Fibroblast of mammary gland (primary cell): ENCODE measurements around the gene KCNT1.

Experiments used
- DNase-seq: peaks from one replicate; pipeline ENCODE4 v3.0.0-alpha.2; 2010; ENCODE audit warnings: low read depth
- H3K4me3 ChIP-seq: 2 replicates; pipeline ENCODE4 v1.5.1; 2011; ENCODE audit warnings: low read depth, mild to moderate bottlenecking, low read length, moderate library complexity; ENCODE audit not compliant: control insufficient read depth
- TF ChIP-seq, protein P1 (sequence below): conservative IDR thresholded peaks from 2 replicates; pipeline ENCODE4 v1.5.1; 2011; ENCODE audit warnings: low read depth, low read length, inconsistent platforms; ENCODE audit not compliant: control insufficient read depth, insufficient read depth

The KCNT1 gene

DNA sequence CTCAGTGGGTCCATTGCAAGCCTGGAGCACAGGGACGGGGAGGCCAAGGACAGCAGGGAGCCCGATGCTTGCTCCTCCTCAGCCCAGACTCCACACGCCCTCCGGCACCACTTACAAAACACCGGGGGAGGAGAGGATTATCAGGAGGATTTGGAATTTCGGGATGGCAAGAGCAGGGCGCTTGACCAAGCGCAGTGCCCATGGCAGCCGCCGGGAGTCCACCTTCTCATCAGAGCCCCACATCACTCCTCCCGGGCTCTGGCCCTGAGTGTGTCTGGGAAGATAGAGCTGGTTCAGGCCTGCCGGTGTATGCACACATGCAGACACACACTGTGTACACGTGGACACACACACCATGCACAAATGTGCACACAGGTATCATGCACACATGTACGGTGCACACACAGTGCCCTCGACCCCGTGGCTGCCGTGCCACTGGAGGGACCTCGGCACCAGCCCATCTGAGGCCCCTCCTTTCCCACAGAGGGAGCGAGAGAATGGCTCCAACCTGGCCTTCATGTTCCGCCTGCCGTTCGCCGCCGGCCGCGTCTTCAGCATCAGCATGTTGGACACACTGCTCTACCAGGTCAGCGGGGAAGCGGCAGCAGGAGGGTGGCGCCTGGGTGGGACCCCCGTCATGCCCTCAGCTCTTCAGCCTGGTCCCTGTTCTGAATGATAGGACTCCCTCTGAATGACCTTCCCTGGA lies 81.7 kb downstream of the KCNT1 start:
- TF ChIP-seq, protein P1, sequence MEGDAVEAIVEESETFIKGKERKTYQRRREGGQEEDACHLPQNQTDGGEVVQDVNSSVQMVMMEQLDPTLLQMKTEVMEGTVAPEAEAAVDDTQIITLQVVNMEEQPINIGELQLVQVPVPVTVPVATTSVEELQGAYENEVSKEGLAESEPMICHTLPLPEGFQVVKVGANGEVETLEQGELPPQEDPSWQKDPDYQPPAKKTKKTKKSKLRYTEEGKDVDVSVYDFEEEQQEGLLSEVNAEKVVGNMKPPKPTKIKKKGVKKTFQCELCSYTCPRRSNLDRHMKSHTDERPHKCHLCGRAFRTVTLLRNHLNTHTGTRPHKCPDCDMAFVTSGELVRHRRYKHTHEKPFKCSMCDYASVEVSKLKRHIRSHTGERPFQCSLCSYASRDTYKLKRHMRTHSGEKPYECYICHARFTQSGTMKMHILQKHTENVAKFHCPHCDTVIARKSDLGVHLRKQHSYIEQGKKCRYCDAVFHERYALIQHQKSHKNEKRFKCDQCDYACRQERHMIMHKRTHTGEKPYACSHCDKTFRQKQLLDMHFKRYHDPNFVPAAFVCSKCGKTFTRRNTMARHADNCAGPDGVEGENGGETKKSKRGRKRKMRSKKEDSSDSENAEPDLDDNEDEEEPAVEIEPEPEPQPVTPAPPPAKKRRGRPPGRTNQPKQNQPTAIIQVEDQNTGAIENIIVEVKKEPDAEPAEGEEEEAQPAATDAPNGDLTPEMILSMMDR: no peak
- H3K4me3 ChIP-seq: no peak overlapping the region
- DNase-seq: no peak

DNA sequence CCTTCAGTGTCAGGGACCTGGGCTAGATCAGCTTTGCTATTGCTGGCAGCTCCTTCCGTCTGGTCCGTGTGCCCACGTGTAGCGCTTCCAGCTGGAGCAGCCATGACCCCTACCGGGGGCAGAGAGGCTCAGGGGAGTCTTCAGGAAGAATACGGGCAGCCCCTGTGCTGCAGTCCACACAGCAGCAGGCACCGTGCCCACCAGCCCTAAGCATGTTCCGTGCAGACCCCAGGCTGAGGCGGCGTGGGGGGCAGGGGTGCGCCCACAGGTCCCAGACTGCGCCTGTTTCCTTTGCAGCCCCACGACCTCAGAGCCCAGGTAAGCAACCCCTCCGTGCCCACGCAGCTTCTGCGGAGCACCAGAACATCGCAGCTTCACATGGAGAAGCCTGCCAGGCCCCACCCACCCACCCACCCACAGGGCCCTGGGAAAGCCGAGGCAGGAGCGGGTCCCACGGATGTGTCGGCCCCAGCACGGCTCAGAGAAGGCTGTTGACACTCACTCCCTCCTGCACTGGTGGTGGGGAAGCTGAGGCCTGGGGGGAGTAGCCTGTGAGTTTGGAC lies 83.1 kb downstream of the KCNT1 start:
- TF ChIP-seq, protein P1: no peak
- no peak for DNase-seq
- H3K4me3 ChIP-seq: no peak overlapping the region

DNA sequence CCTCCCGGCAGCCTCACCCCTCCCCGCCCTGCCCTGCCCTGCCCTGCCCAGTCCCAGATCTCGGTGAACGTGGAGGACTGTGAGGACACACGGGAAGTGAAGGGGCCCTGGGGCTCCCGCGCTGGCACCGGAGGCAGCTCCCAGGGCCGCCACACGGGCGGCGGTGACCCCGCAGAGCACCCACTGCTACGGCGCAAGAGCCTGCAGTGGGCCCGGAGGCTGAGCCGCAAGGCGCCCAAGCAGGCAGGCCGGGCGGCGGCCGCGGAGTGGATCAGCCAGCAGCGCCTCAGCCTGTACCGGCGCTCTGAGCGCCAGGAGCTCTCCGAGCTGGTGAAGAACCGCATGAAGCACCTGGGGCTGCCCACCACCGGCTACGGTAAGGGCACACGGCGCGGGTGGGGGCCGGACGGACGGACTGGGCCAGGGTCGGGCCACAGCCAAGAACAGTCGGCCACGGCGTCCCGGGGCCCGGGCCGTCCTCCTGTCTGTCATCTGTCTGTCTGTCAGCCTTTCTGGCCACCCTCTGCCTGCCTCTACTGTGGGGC lies 84.2 kb downstream of the KCNT1 start:
- no peak overlapping the region for H3K4me3 ChIP-seq
- no peak for DNase-seq
- TF ChIP-seq, protein P1: no peak

- DNase-seq: no peak
- no peak overlapping the region for H3K4me3 ChIP-seq
- TF ChIP-seq, protein P1: no peak
Observed at GRCh38 chr9:135787317-135787716, 85.3 kb downstream of the KCNT1 start.

- TF ChIP-seq, protein P1: no peak
- H3K4me3 ChIP-seq: no peak overlapping the region
- DNase-seq: no peak
Observed at GRCh38 chr9:135787776-135788575, 86.0 kb downstream of the KCNT1 start.

DNA sequence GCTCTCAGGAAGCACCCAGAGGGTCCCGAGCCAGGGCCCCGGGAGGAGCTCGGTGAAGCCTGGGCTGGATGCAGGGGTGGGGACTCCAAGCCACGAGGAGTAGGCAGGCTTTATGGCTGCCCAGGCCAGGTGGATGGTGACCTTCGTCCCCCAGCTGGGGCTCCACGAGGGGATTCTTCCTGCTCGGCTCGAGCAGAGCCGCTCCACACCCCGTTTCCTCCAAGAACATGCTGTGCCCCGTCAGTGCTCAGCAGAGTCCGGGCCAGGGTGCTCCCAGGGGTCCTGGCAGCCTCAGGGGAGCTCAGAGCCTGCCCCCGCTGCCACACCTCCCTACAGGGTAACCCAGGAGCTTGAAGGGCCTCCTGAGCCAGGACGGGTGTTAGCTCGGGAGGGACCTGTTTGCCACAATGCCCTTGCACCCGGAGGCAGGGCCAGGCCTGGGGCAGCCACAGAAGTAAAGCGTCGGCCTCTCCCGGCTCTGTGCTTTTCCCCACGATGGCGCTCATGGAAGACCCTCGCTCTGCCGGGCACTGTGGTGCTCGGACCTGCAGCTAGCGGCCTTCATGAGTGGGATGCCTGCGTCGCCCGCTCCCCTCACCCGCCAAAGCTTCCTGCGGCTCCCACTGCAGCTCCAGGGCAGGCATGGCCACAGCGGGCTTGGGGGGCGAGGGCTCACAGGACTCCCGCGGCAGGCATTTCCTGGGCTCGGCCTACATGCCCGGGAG lies 86.8 kb downstream of the KCNT1 start:
- no peak for DNase-seq
- TF ChIP-seq, protein P1: no peak
- no peak overlapping the region for H3K4me3 ChIP-seq
